K562 (cell line): Measurements from ENCODE around the gene HMX1.

ENCODE experiments used
- CHAMP1 ChIP-seq: fragments of 450-650 bp; IDR thresholded peaks from 2 replicates; pipeline ENCODE4 v1.6.1; 2016; ENCODE audit warnings: mild to moderate bottlenecking
- GTF2A2 ChIP-seq: IDR thresholded peaks from 2 replicates; pipeline ENCODE4 v1.6.1; 2016; ENCODE audit warnings: mild to moderate bottlenecking, missing genetic modification characterization, missing compliant biosample characterization
- MYC ChIP-seq, 2 experiments: fragments of 250-450 bp in 1 of 2; sonication (Bioruptor Pico) in 1 of 2; IDR thresholded peaks; 2 replicates each; pipeline versions ENCODE4 v1.5.1 to v1.6.1; 2012 to 2021; ENCODE audit warnings: low read depth in 2 of 2, borderline replicate concordance in 1 of 2, improper control_type of control experiment in 1 of 2, low read length in 1 of 2, mild to moderate bottlenecking in 1 of 2, moderate library complexity in 1 of 2
- NFYB ChIP-seq: IDR thresholded peaks from 2 replicates; pipeline ENCODE4 v1.6.1; 2011; ENCODE audit warnings: mild to moderate bottlenecking, moderate library complexity; ENCODE audit not compliant: insufficient read length; ENCODE audit errors: extremely low read depth
- POLR2A ChIP-seq: fragments of 450-650 bp; conservative IDR thresholded peaks from 2 replicates; pipeline ENCODE4 v1.6.1; 2016
- POLR2H ChIP-seq: IDR thresholded peaks from 2 replicates; pipeline ENCODE4 v1.6.1; 2016; ENCODE audit warnings: missing genetic modification characterization, low read depth, mild to moderate bottlenecking, control low read depth, missing compliant biosample characterization, moderate library complexity
- POU5F1 ChIP-seq: fragments of 150-350 bp; IDR thresholded peaks from 2 replicates; pipeline ENCODE4 v1.6.1; 2014; ENCODE audit warnings: borderline replicate concordance, low read length, low read depth, mild to moderate bottlenecking; ENCODE audit not compliant: partially characterized antibody
- STAT5B ChIP-seq: fragments of 250-450 bp; sonication (Bioruptor Pico); IDR thresholded peaks from 2 replicates; pipeline ENCODE4 v1.8.0; 2021; ENCODE audit warnings: mild to moderate bottlenecking, inconsistent platforms
- ZNF12 ChIP-seq: sonication (generic); formaldehyde crosslinking; IDR thresholded peaks from 2 replicates; pipeline ENCODE4 v1.4.0; 2020; ENCODE audit warnings: mild to moderate bottlenecking, missing genetic modification reagents

GRCh38 chr4:8819473-8820177, 52.0 kb downstream of the HMX1 start:
- TF ChIP-seq STAT5B: no peak
- TF ChIP-seq MYC (IDR thresholded peaks at IDR 0.05; ENCODE audit: low read depth, low read length): no peak
- TF ChIP-seq MYC (CRISPR knock-in tag; IDR thresholded peaks at IDR 0.05; ENCODE audit: borderline replicate concordance, low read depth): no peak
- no peak for TF ChIP-seq POU5F1
- TF ChIP-seq POLR2H: no peak
- no peak for TF ChIP-seq CHAMP1
- no peak for TF ChIP-seq NFYB
- TF ChIP-seq ZNF12: no peak
- TF ChIP-seq GTF2A2 (tag): no peak
- no peak for TF ChIP-seq POLR2A
